ENCODE data around the gene MSI2.

Gene MSI2

GRCh38 chr17:57666201-57666870 lies 410.0 kb downstream of the MSI2 start:
- H3K4me3 ChIP-seq (ENCODE audit: low read depth, low read length), result no peak overlapping the region

GRCh38 chr17:57666946-57667345 lies 410.6 kb downstream of the MSI2 start:
- no peak overlapping the region for H3K4me3 ChIP-seq (ENCODE audit: low read depth, low read length)

- no peak overlapping the region for H3K4me3 ChIP-seq (ENCODE audit: low read depth, low read length)
These were observed 411.2 kb downstream of the MSI2 start for GRCh38 chr17:57667461-57667923.

GRCh38 chr17:57668332-57668731 lies 412.0 kb downstream of the MSI2 start:
- H3K4me3 ChIP-seq (ENCODE audit: low read depth, low read length), result no peak overlapping the region

GRCh38 chr17:57669671-57670529 lies 413.6 kb downstream of the MSI2 start:
- no peak overlapping the region for H3K4me3 ChIP-seq (ENCODE audit: low read depth, low read length)

GRCh38 chr17:57670769-57671569 lies 414.6 kb downstream of the MSI2 start:
- H3K4me3 ChIP-seq (ENCODE audit: low read depth, low read length), result no peak overlapping the region

- no peak overlapping the region for H3K4me3 ChIP-seq (ENCODE audit: low read depth, low read length)
These were observed 415.6 kb downstream of the MSI2 start for GRCh38 chr17:57671667-57672632.

GRCh38 chr17:57672971-57673370 lies 416.6 kb downstream of the MSI2 start:
- H3K4me3 ChIP-seq (ENCODE audit: low read depth, low read length), result no peak overlapping the region

GRCh38 chr17:57674894-57675293 lies 418.6 kb downstream of the MSI2 start:
- no peak overlapping the region for H3K4me3 ChIP-seq (ENCODE audit: low read depth, low read length)

GRCh38 chr17:57675427-57676387 lies 419.4 kb downstream of the MSI2 start:
- no peak overlapping the region for H3K4me3 ChIP-seq (ENCODE audit: low read depth, low read length)

GRCh38 chr17:57676543-57676942 lies 420.2 kb downstream of the MSI2 start:
- no peak overlapping the region for H3K4me3 ChIP-seq (ENCODE audit: low read depth, low read length)

- no peak overlapping the region for H3K4me3 ChIP-seq (ENCODE audit: low read depth, low read length)
These were observed 421.0 kb downstream of the MSI2 start for GRCh38 chr17:57677301-57677700.

GRCh38 chr17:57677858-57678257 lies 421.5 kb downstream of the MSI2 start:
- H3K4me3 ChIP-seq (ENCODE audit: low read depth, low read length), result no peak overlapping the region

GRCh38 chr17:57678393-57678792 lies 422.1 kb downstream of the MSI2 start:
- no peak overlapping the region for H3K4me3 ChIP-seq (ENCODE audit: low read depth, low read length)

GRCh38 chr17:57679356-57679755 lies 423.0 kb downstream of the MSI2 start:
- H3K4me3 ChIP-seq (ENCODE audit: low read depth, low read length), result no peak overlapping the region

- H3K4me3 ChIP-seq (ENCODE audit: low read depth, low read length), result no peak overlapping the region
These were observed 423.8 kb downstream of the MSI2 start for GRCh38 chr17:57679906-57680695.

- H3K4me3 ChIP-seq (ENCODE audit: low read depth, low read length), result no peak overlapping the region
These were observed 426.4 kb downstream of the MSI2 start for GRCh38 chr17:57682701-57683100.
